Activated CD4-positive, alpha-beta T cell treated with anti-CD3 and anti-CD28 coated beads for 36 hours (primary cell): ENCODE measurements around the gene SLC46A3. TPM values are rescaled to one million over a fixed set of nuclear protein-coding genes. Genes with fewer than 3 reads are reported as not detected.

ENCODE experiments used
- ATAC-seq: fragments of 200-7000 bp; cut with Tn5 transposase; one replicate; pipeline ENCODE4 v1.10.0; 2021; ENCODE audit warnings: mild to moderate bottlenecking, moderate library complexity
- CTCF ChIA-PET: fragments of 350-600 bp; sonication (Branson Sonifier 250); formaldehyde crosslinking; loops from one replicate; lab custom pipeline; 2021; ENCODE audit warnings: antibody characterized with exemption; lab: Charles Lee
- POLR2A ChIA-PET: fragments of 350-600 bp; sonication (Branson Sonifier 250); formaldehyde crosslinking; loops from one replicate; lab custom pipeline; 2021; ENCODE audit warnings: antibody characterized with exemption, inconsistent platforms; lab: Charles Lee
- DNase-seq: peaks from one replicate; pipeline ENCODE4 v3.0.0-alpha.2; 2020
- H3K27ac Mint-ChIP-seq: one replicate; pipeline ENCODE4 v1.8.0; 2021; ENCODE audit warnings: mixed read lengths
- H3K27me3 Mint-ChIP-seq: one replicate; pipeline ENCODE4 v1.8.0; 2021; ENCODE audit warnings: mixed read lengths
- H3K36me3 Mint-ChIP-seq: one replicate; pipeline ENCODE4 v1.8.0; 2021; ENCODE audit warnings: low read depth, mixed read lengths
- H3K4me1 Mint-ChIP-seq: one replicate; pipeline ENCODE4 v1.8.0; 2021; ENCODE audit warnings: mixed read lengths
- H3K4me3 Mint-ChIP-seq: one replicate; pipeline ENCODE4 v1.8.0; 2021; ENCODE audit warnings: mild to moderate bottlenecking, moderate library complexity, mixed read lengths
- H3K9me3 Mint-ChIP-seq: one replicate; pipeline ENCODE4 v1.8.0; 2021; ENCODE audit warnings: low read depth, mixed read lengths
- intact Hi-C, 2 experiments: fragments of 100-400 bp; cut with DNase I in 1 of 2; cut with micrococcal nuclease in 1 of 2; formaldehyde crosslinking; loops; one replicate each; pipeline versions ENCODE4 v1.14.2 to v1.15.1; 2022 to 2024; cut with DNase I, micrococcal nuclease
- total RNA-seq, 2 experiments: library from RNA; stranded (reverse); gene quantifications; one replicate each; pipeline ENCODE4 v1.2.3, GENCODE V29; 2021

The SLC46A3 gene
- total RNA-seq, 2 experiments from 2014 or later, result 2.8 to 3.2 TPM

GRCh38 chr13:28680541-28680940, 38.2 kb downstream of the SLC46A3 start:
- ChIA-PET CTCF (interaction anchor here (0.6 to 1.4 kb wide), 3 partner anchors 20 to 355 kb away, joined by 3 to 5 read pairs (median 3); no protein-coding TSS in a partner anchor), POLR2A (interaction anchor here (0.7 kb wide), 1 partner anchor 19 kb away, joined by 4 read pairs; no protein-coding TSS in a partner anchor)
- Mint-ChIP-seq H3K4me1 (no peaks in the 10 kb centered on the region), H3K27ac (no peak overlapping the region), H3K4me3 (no peak overlapping the region), H3K9me3 (no peaks in the 10 kb centered on the region), H3K27me3 (no peaks in the 10 kb centered on the region), H3K36me3 (peaks cover 13% of the 10 kb centered on the region)
- ATAC-seq, result no peak
- intact Hi-C loops, result loop anchor here in 1 of 2 experiments (5.0 kb wide), 1 partner anchor 117 kb away; no protein-coding TSS in a partner anchor
- DNase-seq, result no peak

- H3K4me1 Mint-ChIP-seq, result no peaks in the 10 kb centered on the region
- H3K27ac Mint-ChIP-seq, result peak overlapping the region; percentile 34
- no peak for ATAC-seq
- intact Hi-C loops, result loop anchor here (5.0 kb wide), 1 partner anchor 118 kb away; no protein-coding TSS in a partner anchor
- H3K27me3 Mint-ChIP-seq, result no peaks in the 10 kb centered on the region
- DNase-seq, result no peak
- peaks cover 16% of the 10 kb centered on the region for H3K36me3 Mint-ChIP-seq
- ChIA-PET CTCF (interaction anchor here (0.6 to 1.4 kb wide), 3 partner anchors 9 to 80 kb away, joined by 3 to 5 read pairs (median 3); no protein-coding TSS in a partner anchor), POLR2A (no interaction called here)
- H3K9me3 Mint-ChIP-seq, result no peaks in the 10 kb centered on the region
- no peak overlapping the region for H3K4me3 Mint-ChIP-seq
These were observed 39.1 kb downstream of the SLC46A3 start for GRCh38 chr13:28679628-28680027.

GRCh38 chr13:28678809-28679208, 40.0 kb downstream of the SLC46A3 start:
- DNase-seq (no peak), ATAC-seq (no peak)
- POLR2A ChIA-PET, result no interaction called here
- CTCF ChIA-PET, result interaction anchor here (0.6 kb wide), 1 partner anchor 8 kb away, joined by 3 read pairs; no protein-coding TSS in a partner anchor
- Mint-ChIP-seq H3K27me3 (no peaks in the 10 kb centered on the region), H3K4me1 (peaks cover 2% of the 10 kb centered on the region), H3K9me3 (no peaks in the 10 kb centered on the region), H3K36me3 (peaks cover 24% of the 10 kb centered on the region), H3K27ac (no peak overlapping the region), H3K4me3 (no peak overlapping the region)
- intact Hi-C loops, result loop anchor here in 1 of 2 experiments (5.0 kb wide), 1 partner anchor 118 kb away; no protein-coding TSS in a partner anchor

- no peak for DNase-seq
- peaks cover 17% of the 10 kb centered on the region for H3K4me1 Mint-ChIP-seq
- ChIA-PET POLR2A (interaction anchor here (0.6 to 0.8 kb wide), 2 partner anchors 12 to 395 kb away, joined by 3 to 5 read pairs; no protein-coding TSS in a partner anchor), CTCF (interaction anchor here (0.7 to 1.1 kb wide), 6 partner anchors 8 to 591 kb away, joined by 3 to 4 read pairs (median 3); no protein-coding TSS in a partner anchor)
- no peak for ATAC-seq
- H3K27me3 Mint-ChIP-seq, result no peaks in the 10 kb centered on the region
- H3K27ac Mint-ChIP-seq, result no peak overlapping the region
- intact Hi-C loops, result no loop called here
- peaks cover 76% of the 10 kb centered on the region for H3K36me3 Mint-ChIP-seq
- no peaks in the 10 kb centered on the region for H3K9me3 Mint-ChIP-seq
- H3K4me3 Mint-ChIP-seq, result no peak overlapping the region
These were observed 47.5 kb downstream of the SLC46A3 start for GRCh38 chr13:28671126-28671792.

- H3K4me1 Mint-ChIP-seq, result peaks cover 38% of the 10 kb centered on the region
- CTCF ChIA-PET, result no interaction called here
These were observed 51.8 kb downstream of the SLC46A3 start for GRCh38 chr13:28666897-28667488.

GRCh38 chr13:28659621-28659970, 59.2 kb downstream of the SLC46A3 start:
- H3K27ac Mint-ChIP-seq, result peak overlapping the region; percentile 98
- H3K4me1 Mint-ChIP-seq, result peaks cover 59% of the 10 kb centered on the region
- ChIA-PET CTCF (interaction anchor here (0.7 to 2.0 kb wide), 4 partner anchors 15 to 23 kb away, joined by 3 to 8 read pairs (median 4); no protein-coding TSS in a partner anchor), POLR2A (interaction anchor here (0.5 to 1.6 kb wide), 5 partner anchors 10 to 551 kb away, joined by 3 to 5 read pairs (median 5); no protein-coding TSS in a partner anchor)
- DNase-seq, result peak; percentile 27
- intact Hi-C loops, result loop anchor here (1.0 to 10.0 kb wide), 14 partner anchors 23 to 1235 kb away; partner anchors contain the start of genes PAN3 (in 2 of the 2), SLC46A3 (in 2 of the 2), GTF3A (in 1 of the 2) and LNX2 (in 1 of the 2)
- H3K9me3 Mint-ChIP-seq, result no peaks in the 10 kb centered on the region
- H3K4me3 Mint-ChIP-seq, result peak overlapping the region; percentile 99
- H3K36me3 Mint-ChIP-seq, result peaks cover 53% of the 10 kb centered on the region
- H3K27me3 Mint-ChIP-seq, result no peaks in the 10 kb centered on the region
- ATAC-seq, result peak; percentile 82

More at GRCh38 chr13:28666897-28667488, 51.8 kb downstream of the SLC46A3 start:
- H3K4me3 Mint-ChIP-seq, result no peak overlapping the region
- no peak overlapping the region for H3K27ac Mint-ChIP-seq
- DNase-seq (no peak), ATAC-seq (no peak)
- intact Hi-C loops, result no loop called here
- POLR2A ChIA-PET, result no interaction called here
- H3K9me3 Mint-ChIP-seq, result no peaks in the 10 kb centered on the region
- H3K27me3 Mint-ChIP-seq, result no peaks in the 10 kb centered on the region
- H3K36me3 Mint-ChIP-seq, result peaks cover 76% of the 10 kb centered on the region

- no peaks in the 10 kb centered on the region for H3K9me3 Mint-ChIP-seq
- peaks cover 53% of the 10 kb centered on the region for H3K36me3 Mint-ChIP-seq
- intact Hi-C loops, result loop anchor here (1.0 to 10.0 kb wide), 14 partner anchors 23 to 1234 kb away; partner anchors contain the start of genes PAN3 (in 2 of the 2), SLC46A3 (in 2 of the 2), GTF3A (in 1 of the 2) and LNX2 (in 1 of the 2)
- ChIA-PET CTCF (interaction anchor here (0.6 to 2.0 kb wide), 7 partner anchors 16 to 331 kb away, joined by 3 to 8 read pairs (median 3); no protein-coding TSS in a partner anchor), POLR2A (interaction anchor here (0.5 to 1.6 kb wide), 6 partner anchors 10 to 600 kb away, joined by 3 to 5 read pairs (median 4); no protein-coding TSS in a partner anchor)
- ATAC-seq (peak; percentile 88), DNase-seq (peak; percentile 95)
- peak within 1 kb of the TSS; percentile 98 for H3K27ac Mint-ChIP-seq
- peaks cover 59% of the 10 kb centered on the region for H3K4me1 Mint-ChIP-seq
- peak within 1 kb of the TSS; percentile 99 for H3K4me3 Mint-ChIP-seq
- H3K27me3 Mint-ChIP-seq, result no peaks in the 10 kb centered on the region
These were observed 59.8 kb downstream of the SLC46A3 start, which contains the start of gene POMP for GRCh38 chr13:28658796-28659620. POMP (plus strand) TSS chr13:28659130; CDS start chr13:28659185, 55 bp downstream.

- Mint-ChIP-seq H3K9me3 (no peaks in the 10 kb centered on the region), H3K27me3 (no peaks in the 10 kb centered on the region), H3K36me3 (peaks cover 51% of the 10 kb centered on the region), H3K4me3 (peak overlapping the region; percentile 99), H3K4me1 (peaks cover 59% of the 10 kb centered on the region), H3K27ac (peak overlapping the region; percentile 98)
- intact Hi-C loops, result loop anchor here (1.0 to 10.0 kb wide), 9 partner anchors 48 to 1234 kb away; partner anchors contain the start of genes GTF3A (in 1 of the 2), LNX2 (in 1 of the 2), PAN3 (in 1 of the 2) and POLR1D (in 1 of the 2)
- ChIA-PET POLR2A (interaction anchor here (0.6 to 1.6 kb wide), 5 partner anchors 9 to 599 kb away, joined by 3 to 5 read pairs (median 3); no protein-coding TSS in a partner anchor), CTCF (interaction anchor here (0.6 to 2.0 kb wide), 5 partner anchors 16 to 330 kb away, joined by 3 to 8 read pairs (median 4); no protein-coding TSS in a partner anchor)
- DNase-seq (no peak), ATAC-seq (no peak)
These were observed 60.3 kb downstream of the SLC46A3 start for GRCh38 chr13:28658539-28658795.

- Mint-ChIP-seq H3K27me3 (no peaks in the 10 kb centered on the region), H3K36me3 (peaks cover 51% of the 10 kb centered on the region), H3K4me1 (peaks cover 59% of the 10 kb centered on the region), H3K9me3 (no peaks in the 10 kb centered on the region), H3K4me3 (peak overlapping the region; percentile 99), H3K27ac (peak overlapping the region; percentile 98)
- intact Hi-C loops, result loop anchor here (1.0 to 10.0 kb wide), 9 partner anchors 47 to 1233 kb away; partner anchors contain the start of genes GTF3A (in 1 of the 2), LNX2 (in 1 of the 2), PAN3 (in 1 of the 2) and POLR1D (in 1 of the 2)
- DNase-seq (no peak), ATAC-seq (no peak)
- CTCF ChIA-PET, result interaction anchor here (0.6 to 2.0 kb wide), 5 partner anchors 21 to 928 kb away, joined by 3 to 8 read pairs (median 4); no protein-coding TSS in a partner anchor
- POLR2A ChIA-PET, result interaction anchor here (0.6 to 1.6 kb wide), 5 partner anchors 9 to 599 kb away, joined by 3 to 5 read pairs (median 3); no protein-coding TSS in a partner anchor
These were observed 60.8 kb downstream of the SLC46A3 start for GRCh38 chr13:28657784-28658538.
